Stimulated activated CD4-positive, alpha-beta T cell treated with anti-CD3 and anti-CD28 coated beads, Interleukin-4, amount 100 ng/mL, for 4 hours (primary cell): Measurements from ENCODE around the gene HS6ST3.
"Not testable (repeated sequence)": the region's sequence is repeated elsewhere in the genome, so short reads cannot be mapped to it uniquely, and the experiment has no call there.

ENCODE experiments used
- DNase-seq, 2 experiments: peaks; one replicate each; pipeline ENCODE4 v3.0.0-alpha.2; 2020

HS6ST3 gene

GRCh38 chr13:96089749-96090239 lies at the start of gene HS6ST3:
TSS of gene HS6ST3 (plus strand) at chr13:96090107.
- DNase-seq: no peak

GRCh38 chr13:96041326-96042110 lies 48.4 kb upstream of the HS6ST3 start:
- no peak for DNase-seq

- no peak for DNase-seq
These were observed 45.7 kb upstream of the HS6ST3 start for GRCh38 chr13:96044238-96044637.

GRCh38 chr13:96046449-96047126 lies 43.3 kb upstream of the HS6ST3 start:
- DNase-seq: not testable (repeated sequence)

- not testable (repeated sequence) for DNase-seq
These were observed 39.0 kb upstream of the HS6ST3 start for GRCh38 chr13:96050955-96051354.

GRCh38 chr13:96051491-96051890 lies 38.4 kb upstream of the HS6ST3 start:
- not testable (repeated sequence) for DNase-seq

GRCh38 chr13:96051946-96052345 lies 38.0 kb upstream of the HS6ST3 start:
- not testable (repeated sequence) for DNase-seq

GRCh38 chr13:96052656-96053002 lies 37.3 kb upstream of the HS6ST3 start:
- DNase-seq: no peak

GRCh38 chr13:96053003-96053703 lies 36.8 kb upstream of the HS6ST3 start, which contains the start of gene UGGT2:
TSS of gene UGGT2 (minus strand) at chr13:96053401. CDS start at chr13:96053312, 89 bp downstream.
- DNase-seq: no peak

GRCh38 chr13:96065849-96066248 lies 24.1 kb upstream of the HS6ST3 start:
- DNase-seq: no peak

- DNase-seq: no peak
These were observed 21.2 kb upstream of the HS6ST3 start for GRCh38 chr13:96068729-96069128.

- DNase-seq: no peak
These were observed 18.4 kb upstream of the HS6ST3 start for GRCh38 chr13:96071504-96071903.

GRCh38 chr13:96072392-96072791 lies 17.5 kb upstream of the HS6ST3 start:
- DNase-seq: no peak

GRCh38 chr13:96075953-96076543 lies 13.9 kb upstream of the HS6ST3 start:
- no peak for DNase-seq

- DNase-seq: no peak
These were observed 9.2 kb upstream of the HS6ST3 start for GRCh38 chr13:96080676-96081075.

- no peak for DNase-seq
These were observed 8.0 kb upstream of the HS6ST3 start for GRCh38 chr13:96081888-96082287.

GRCh38 chr13:96082640-96083039 lies 7.3 kb upstream of the HS6ST3 start:
- no peak for DNase-seq

GRCh38 chr13:96086736-96087135 lies 3.2 kb upstream of the HS6ST3 start:
- no peak for DNase-seq

- no peak for DNase-seq
These were observed 768 bp upstream of the HS6ST3 start for GRCh38 chr13:96089139-96089538.

GRCh38 chr13:96090240-96091101 lies 564 bp downstream of the HS6ST3 start:
- no peak for DNase-seq

GRCh38 chr13:96091164-96092117 lies 1.5 kb downstream of the HS6ST3 start:
- no peak for DNase-seq
